ENCODE data around the gene CASK. TPM values are rescaled to one million over a fixed set of nuclear protein-coding genes. Genes with fewer than 3 reads are reported as not detected.

Gene CASK
- total and polyA plus RNA-seq, 9 of the 15 experiments (the other 6 are each of a cell fraction or from before 2014, with no cell fraction given), result 1.3 to 7.4 (median 5.2) TPM

- TF ChIP-seq ARHGAP35 (IDR thresholded peaks at IDR 0.05; ENCODE audit: partially characterized antibody), result no peak
- TF ChIP-seq, protein P1, sequence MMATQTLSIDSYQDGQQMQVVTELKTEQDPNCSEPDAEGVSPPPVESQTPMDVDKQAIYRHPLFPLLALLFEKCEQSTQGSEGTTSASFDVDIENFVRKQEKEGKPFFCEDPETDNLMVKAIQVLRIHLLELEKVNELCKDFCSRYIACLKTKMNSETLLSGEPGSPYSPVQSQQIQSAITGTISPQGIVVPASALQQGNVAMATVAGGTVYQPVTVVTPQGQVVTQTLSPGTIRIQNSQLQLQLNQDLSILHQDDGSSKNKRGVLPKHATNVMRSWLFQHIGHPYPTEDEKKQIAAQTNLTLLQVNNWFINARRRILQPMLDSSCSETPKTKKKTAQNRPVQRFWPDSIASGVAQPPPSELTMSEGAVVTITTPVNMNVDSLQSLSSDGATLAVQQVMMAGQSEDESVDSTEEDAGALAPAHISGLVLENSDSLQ (IDR thresholded peaks at IDR 0.05), result 0 out of 2 replicates have a peak, but pooled peaks have one; percentile 10
- TF ChIP-seq PHF8 (IDR thresholded peaks at IDR 0.05; ENCODE audit: borderline replicate concordance, low read length), result no peak
- intact Hi-C loops (cut with micrococcal nuclease) (no loop called here), in situ Hi-C loops (cut with MboI) (no loop called here)
- no peak overlapping the region for H3K4me3 ChIP-seq
- ATAC-seq, result no peak
- no peaks in the 10 kb centered on the region for H3K9me3 ChIP-seq (replicated peaks; ENCODE audit: control insufficient read depth, insufficient read depth, low read depth, low read length)
- H3K36me3 ChIP-seq (ENCODE audit: control insufficient read depth, insufficient read depth, low read length), result no peaks in the 10 kb centered on the region
- H3K4me1 ChIP-seq (replicated peaks in 1 of 2; ENCODE audit: control insufficient read depth in 2 of 2, insufficient read depth in 2 of 2, low read length in 2 of 2), result peaks cover 0 to 2% of the 10 kb centered on the region in 2 experiments; a peak in 2 of 5 replicates
- H3K27me3 ChIP-seq (ENCODE audit: control insufficient read depth in 2 of 2, insufficient read depth in 2 of 2, low read length in 2 of 2), result no peaks in the 10 kb centered on the region
- FAIRE-seq, result no peak
- WGBS (ENCODE audit: insufficient coverage, low coverage, missing lambda C conversion rate), result 26% methylated on average over 3 of the region's 3 CpGs
- no peak overlapping the region for H2AFZ ChIP-seq (ENCODE audit: low read depth, low read length)
- H3K9me1 ChIP-seq (ENCODE audit: control insufficient read depth, insufficient read depth, low read length), result no peaks in the 10 kb centered on the region
- DNase-seq (ENCODE audit: extremely low read depth in 1 of 4, low spot score in 3 of 4), result no peak
- H3K9ac ChIP-seq (ENCODE audit: insufficient read depth in 1 of 2, low read depth in 2 of 2, low read length in 2 of 2), result no peak overlapping the region
- ChIA-PET POLR2A (no interaction called here), CTCF (ENCODE audit: low intra/inter-chr PET ratio) (no interaction called here)
- no peaks in the 10 kb centered on the region for H3K79me2 ChIP-seq (ENCODE audit: control insufficient read depth, insufficient read depth, low read length)
- no peak overlapping the region for H3K4me2 ChIP-seq (ENCODE audit: insufficient read depth, low read length)
- H4K20me1 ChIP-seq (replicated peaks; ENCODE audit: control insufficient read depth, insufficient read depth, low read length), result no peaks in the 10 kb centered on the region
- BruUV-seq (replicated peaks), result no TSS peak
- no peak overlapping the region for H3K27ac ChIP-seq (ENCODE audit: extremely low read depth, low read depth, low read length)
These were observed 201.1 kb downstream of the CASK start for GRCh38 chrX:41722214-41722613.

GRCh38 chrX:41721590-41721989 is 201.8 kb downstream of the CASK start:
- ATAC-seq, result no peak
- Histone ChIP-seq H3K4me3 (no peak overlapping the region), H2AFZ (ENCODE audit: low read depth, low read length) (no peak overlapping the region), H3K9me3 (replicated peaks; ENCODE audit: control insufficient read depth, insufficient read depth, low read depth, low read length) (no peaks in the 10 kb centered on the region), H3K4me2 (ENCODE audit: insufficient read depth, low read length) (no peak overlapping the region), H3K79me2 (ENCODE audit: control insufficient read depth, insufficient read depth, low read length) (no peaks in the 10 kb centered on the region), H4K20me1 (replicated peaks; ENCODE audit: control insufficient read depth, insufficient read depth, low read length) (no peaks in the 10 kb centered on the region), H3K9me1 (ENCODE audit: control insufficient read depth, insufficient read depth, low read length) (no peaks in the 10 kb centered on the region), H3K27me3 (ENCODE audit: control insufficient read depth in 2 of 2, insufficient read depth in 2 of 2, low read length in 2 of 2) (no peaks in the 10 kb centered on the region), H3K27ac (ENCODE audit: extremely low read depth, low read depth, low read length) (no peak overlapping the region), H3K4me1 (replicated peaks in 1 of 2; ENCODE audit: control insufficient read depth in 2 of 2, insufficient read depth in 2 of 2, low read length in 2 of 2) (peaks cover 0 to 2% of the 10 kb centered on the region in 2 experiments; a peak in 2 of 5 replicates), H3K36me3 (ENCODE audit: control insufficient read depth, insufficient read depth, low read length) (no peaks in the 10 kb centered on the region), H3K9ac (ENCODE audit: insufficient read depth in 1 of 2, low read depth in 2 of 2, low read length in 2 of 2) (no peak overlapping the region)
- ChIA-PET POLR2A (no interaction called here), CTCF (ENCODE audit: low intra/inter-chr PET ratio) (no interaction called here)
- FAIRE-seq, result no peak
- intact Hi-C loops (cut with micrococcal nuclease), result no loop called here
- no peak for DNase-seq (ENCODE audit: extremely low read depth in 1 of 4, low spot score in 3 of 4)
- in situ Hi-C loops (cut with MboI), result no loop called here
- BruUV-seq (replicated peaks), result no TSS peak
- WGBS (ENCODE audit: insufficient coverage, low coverage, missing lambda C conversion rate), result no CpG with 5 or more reads among the region's 1 CpG
- TF ChIP-seq POLR2AphosphoS5 (IDR thresholded peaks at IDR 0.05; ENCODE audit: control insufficient read depth, insufficient read depth, low read depth, low read length), result no peak
- no peak for TF ChIP-seq NUFIP1 (IDR thresholded peaks at IDR 0.05; ENCODE audit: partially characterized antibody)
- TF ChIP-seq MXI1 (IDR thresholded peaks at IDR 0.05; ENCODE audit: low read depth, low read length), result no peak
- no peak for TF ChIP-seq CREBBP (IDR thresholded peaks at IDR 0.05; ENCODE audit: low read depth, low read length)
- TF ChIP-seq HEY1 (CRISPR knock-in tag; IDR thresholded peaks at IDR 0.05; ENCODE audit: borderline replicate concordance), result no peak
- no peak for TF ChIP-seq ZNF143 (CRISPR knock-in tag; IDR thresholded peaks at IDR 0.05)
- no peak for TF ChIP-seq TBL1XR1 (IDR thresholded peaks at IDR 0.05; ENCODE audit: low read length in 2 of 2)
- no peak for TF ChIP-seq NR3C1 (CRISPR knock-in tag; IDR thresholded peaks at IDR 0.05)
- TF ChIP-seq ZNF780A (CRISPR knock-in tag; IDR thresholded peaks at IDR 0.05), result no peak
- no peak for TF ChIP-seq NFRKB (IDR thresholded peaks at IDR 0.05; ENCODE audit: low read depth)
- TF ChIP-seq ZBTB8A (IDR thresholded peaks at IDR 0.05; ENCODE audit: partially characterized antibody), result no peak
- no peak for TF ChIP-seq ZNF431 (CRISPR knock-in tag; IDR thresholded peaks at IDR 0.05)
- TF ChIP-seq MAZ (CRISPR knock-in tag; conservative IDR thresholded peaks at IDR 0.05 in 1 of 2, IDR thresholded peaks at IDR 0.05 in 1 of 2), result no peak
